Hepatocyte (in vitro differentiated cells): ENCODE data around the gene PTPRM.

Experiments
- CTCF ChIP-seq: fragments of 200-600 bp; sonication (generic); IDR thresholded peaks from 2 replicates; pipeline ENCODE4 v1.5.1; 2016; ENCODE audit warnings: antibody characterized with exemption, mild to moderate bottlenecking; ENCODE audit not compliant: poor library complexity
- EZH2 ChIP-seq: fragments of 200-600 bp; sonication (generic); IDR thresholded peaks from 2 replicates; pipeline ENCODE4 v1.6.1; 2016; ENCODE audit warnings: antibody characterized with exemption, mild to moderate bottlenecking, borderline replicate concordance
- EZH2phosphoT487 ChIP-seq: fragments of 200-600 bp; sonication (generic); IDR thresholded peaks from one replicate; pipeline ENCODE4 v1.6.1; 2018; ENCODE audit warnings: antibody characterized with exemption, mild to moderate bottlenecking, low read depth, moderate library complexity; ENCODE audit not compliant: unreplicated experiment, severe bottlenecking

DNA sequence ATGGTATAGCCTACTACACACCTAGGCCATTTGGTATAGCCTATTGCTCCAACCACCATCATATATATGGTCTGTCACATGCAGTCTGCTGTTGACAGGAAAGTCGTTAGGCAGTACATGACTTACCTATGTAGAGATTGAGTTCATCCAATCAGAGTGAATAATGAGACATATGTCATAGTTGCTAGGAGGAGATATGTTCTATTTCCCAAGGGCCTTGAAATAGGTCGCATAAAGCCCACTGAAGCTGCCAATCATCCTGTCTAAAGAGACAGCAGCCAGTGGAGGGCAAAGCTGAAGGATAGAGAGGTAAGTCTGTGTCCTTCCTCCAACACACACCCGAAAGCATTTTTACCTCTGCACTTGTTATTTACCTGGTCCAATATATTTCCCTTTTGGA, 263.4 kb downstream of the PTPRM start:
- TF ChIP-seq EZH2, result no peak
- TF ChIP-seq CTCF, result no peak
- no peak for TF ChIP-seq EZH2phosphoT487
